HEK293T (cell line): ENCODE measurements around the gene POLR2B.

ENCODE experiments used
- BHLHE40 ChIP-seq: fragments of 450-650 bp; IDR thresholded peaks from 2 replicates; pipeline ENCODE4 v1.6.1; 2016; ENCODE audit warnings: mild to moderate bottlenecking, moderate library complexity, borderline replicate concordance
- CTBP1 ChIP-seq: fragments of 450-650 bp; IDR thresholded peaks from 2 replicates; pipeline ENCODE4 v1.6.1; 2016; ENCODE audit warnings: borderline replicate concordance
- ELF4 ChIP-seq: fragments of 450-650 bp; IDR thresholded peaks from 2 replicates; pipeline ENCODE4 v1.6.1; 2017; ENCODE audit warnings: antibody characterized with exemption
- FOXA1 ChIP-seq: fragments of 450-650 bp; IDR thresholded peaks from 2 replicates; pipeline ENCODE4 v1.6.1; 2016; ENCODE audit warnings: mild to moderate bottlenecking
- FOXK2 ChIP-seq: fragments of 450-650 bp; IDR thresholded peaks from 2 replicates; pipeline ENCODE4 v1.6.1; 2016; ENCODE audit warnings: mild to moderate bottlenecking
- FOXM1 ChIP-seq: fragments of 450-650 bp; IDR thresholded peaks from 2 replicates; pipeline ENCODE4 v1.6.1; 2017; ENCODE audit warnings: mild to moderate bottlenecking, borderline replicate concordance
- LEF1 ChIP-seq: fragments of 450-650 bp; IDR thresholded peaks from 2 replicates; pipeline ENCODE4 v1.6.1; 2017; ENCODE audit warnings: mild to moderate bottlenecking, borderline replicate concordance
- NFRKB ChIP-seq: fragments of 450-650 bp; IDR thresholded peaks from 2 replicates; pipeline ENCODE4 v1.6.1; 2016; ENCODE audit warnings: mild to moderate bottlenecking, moderate library complexity
- PKNOX1 ChIP-seq: fragments of 450-650 bp; IDR thresholded peaks from 2 replicates; pipeline ENCODE4 v1.6.1; 2016
- SP1 ChIP-seq: fragments of 450-650 bp; IDR thresholded peaks from 2 replicates; pipeline ENCODE4 v1.6.1; 2017
- TARDBP ChIP-seq: fragments of 450-650 bp; IDR thresholded peaks from 2 replicates; pipeline ENCODE4 v1.6.1; 2016

GRCh38 chr4:57061395-57061794, 82.7 kb downstream of the POLR2B start:
- no peak for TF ChIP-seq TARDBP
- TF ChIP-seq SP1, result no peak
- TF ChIP-seq PKNOX1, result no peak
- no peak for TF ChIP-seq FOXM1
- TF ChIP-seq NFRKB, result no peak
- TF ChIP-seq FOXK2, result no peak
- TF ChIP-seq BHLHE40, result no peak
- TF ChIP-seq FOXA1, result no peak
- TF ChIP-seq CTBP1, result no peak
- no peak for TF ChIP-seq ELF4
- TF ChIP-seq LEF1, result no peak
